Inferior parietal cortex (tissue), 1 donor: ENCODE results near the gene ADSL.
"Not testable (repeated sequence)": the region's sequence is repeated elsewhere in the genome, so short reads cannot be mapped to it uniquely, and the experiment has no call there.

ENCODE experiments used
- DNase-seq: peaks from one replicate; pipeline ENCODE4 v3.0.0-alpha.2; 2016; ENCODE audit errors: extremely low spot score

ADSL gene

GRCh38 chr22:40346185-40347118, at the start of gene ADSL:
TSS of gene ADSL (plus strand) at chr22:40346500. CDS start at chr22:40346559, 59 bp downstream.
- peak; percentile 79 for DNase-seq

GRCh38 chr22:40300316-40300715, 46.0 kb upstream of the ADSL start:
- DNase-seq: no peak

GRCh38 chr22:40300884-40301672, 45.2 kb upstream of the ADSL start:
- DNase-seq: no peak

DNA sequence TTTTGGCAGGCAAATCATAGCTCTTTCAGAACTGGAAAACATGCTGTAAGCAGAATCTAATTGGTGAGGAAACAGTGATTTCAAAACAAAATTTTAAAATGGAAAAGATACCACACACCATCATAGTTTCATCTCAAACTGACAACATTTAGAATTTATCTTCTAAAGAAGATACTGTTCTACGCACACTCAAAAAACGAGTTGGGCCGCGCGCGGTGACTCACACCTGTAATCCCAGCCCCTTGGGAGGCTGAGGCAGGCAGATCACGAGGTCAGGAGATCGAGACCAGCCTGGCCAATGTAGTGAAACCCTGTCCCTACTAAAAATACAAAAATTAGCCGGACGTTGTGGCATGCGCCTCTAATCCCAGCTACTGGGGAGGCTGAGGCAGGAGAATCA, 44.2 kb upstream of the ADSL start:
- no peak for DNase-seq

DNA sequence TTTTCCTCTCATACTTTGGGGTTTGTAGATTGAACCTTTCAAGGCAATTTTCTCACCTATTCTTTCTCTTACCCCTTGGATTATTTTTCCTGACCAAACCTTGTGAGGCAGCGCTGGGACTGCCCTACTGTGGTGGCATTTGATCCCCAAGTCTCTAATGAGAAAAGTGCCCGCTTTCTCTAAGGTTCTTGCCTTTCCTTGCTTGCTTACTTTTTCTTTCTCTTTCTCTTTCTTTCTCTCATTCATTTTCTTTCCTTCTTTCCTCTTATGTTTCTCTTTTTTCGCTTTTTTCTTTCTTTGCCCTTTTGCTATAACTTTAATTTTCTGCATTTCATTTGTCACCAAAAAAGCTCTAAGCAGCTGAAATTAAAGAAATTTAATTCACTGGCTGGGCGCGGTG, 40.7 kb upstream of the ADSL start:
- no peak for DNase-seq

DNA sequence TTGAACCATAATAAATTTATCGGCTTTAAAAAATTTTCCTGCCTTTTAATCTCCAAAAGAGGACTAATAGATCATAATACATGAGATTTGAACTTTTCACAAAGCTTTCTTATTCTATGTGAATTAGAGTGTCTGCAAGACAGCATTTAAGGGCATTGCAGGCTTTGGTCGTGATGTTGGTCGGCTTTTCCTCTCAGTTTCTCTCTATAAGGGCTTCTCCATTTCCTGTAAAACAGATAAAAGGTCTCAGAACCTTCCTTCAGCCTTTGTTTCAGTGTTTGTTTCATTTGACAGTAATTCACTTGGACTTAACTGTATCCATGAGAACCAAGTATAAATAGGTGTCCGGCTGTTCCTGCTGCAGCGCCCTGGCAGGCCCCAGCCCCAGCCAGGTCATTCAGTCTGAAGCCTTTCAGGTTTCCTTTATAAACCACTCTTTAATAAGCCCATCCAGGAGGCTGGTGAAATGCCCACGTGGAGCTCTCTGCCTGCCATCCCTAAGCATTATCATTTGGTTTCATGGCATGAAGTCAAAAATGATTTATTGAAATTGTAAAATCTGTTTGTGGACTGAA, 37.2 kb upstream of the ADSL start:
- DNase-seq: no peak

- DNase-seq: no peak
Measured at GRCh38 chr22:40309631-40310030, 36.7 kb upstream of the ADSL start.

- no peak for DNase-seq
Measured at GRCh38 chr22:40310081-40310767, 36.1 kb upstream of the ADSL start.

GRCh38 chr22:40310768-40311120, 35.6 kb upstream of the ADSL start:
- DNase-seq: no peak

GRCh38 chr22:40311646-40312045, 34.7 kb upstream of the ADSL start:
- DNase-seq: not testable (repeated sequence)

DNA sequence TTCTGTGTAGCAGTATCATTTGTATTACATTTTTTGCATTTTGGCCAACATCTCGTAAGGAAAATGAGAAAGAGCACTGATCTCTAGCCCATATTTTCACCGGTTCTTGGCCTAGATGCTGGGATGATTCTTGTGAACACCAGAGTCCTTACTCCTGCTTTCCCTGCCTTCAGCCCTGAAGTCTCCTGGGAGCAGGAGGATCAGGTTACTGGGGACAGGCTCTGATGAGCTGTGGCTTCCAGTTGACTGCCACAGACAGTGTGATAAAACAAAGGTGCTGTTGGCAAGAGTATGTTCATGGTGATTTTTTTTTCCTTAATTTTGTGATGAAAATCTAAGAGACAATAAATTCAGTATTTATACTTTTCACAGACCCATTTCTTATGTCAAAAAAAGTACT, 34.2 kb upstream of the ADSL start:
- DNase-seq: no peak

DNA sequence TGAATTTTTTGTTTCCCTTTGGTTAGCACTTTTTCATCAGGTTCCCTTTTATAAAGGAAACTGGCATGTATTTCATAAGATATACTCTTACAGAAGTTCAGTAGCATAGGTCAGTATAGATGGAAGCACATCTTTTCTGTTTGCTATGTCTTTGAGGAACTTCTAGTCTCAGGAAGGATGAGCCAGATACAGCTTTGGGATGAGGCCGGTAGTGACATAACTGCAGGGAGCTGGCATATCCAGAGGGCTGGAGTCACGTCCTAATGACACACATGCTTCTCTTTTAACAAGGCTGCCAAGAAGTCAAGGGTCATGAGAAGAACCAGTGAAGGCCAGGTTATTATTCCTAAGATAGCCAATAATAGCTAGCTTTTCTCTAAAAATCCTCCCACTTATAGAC, 33.3 kb upstream of the ADSL start:
- no peak for DNase-seq

DNA sequence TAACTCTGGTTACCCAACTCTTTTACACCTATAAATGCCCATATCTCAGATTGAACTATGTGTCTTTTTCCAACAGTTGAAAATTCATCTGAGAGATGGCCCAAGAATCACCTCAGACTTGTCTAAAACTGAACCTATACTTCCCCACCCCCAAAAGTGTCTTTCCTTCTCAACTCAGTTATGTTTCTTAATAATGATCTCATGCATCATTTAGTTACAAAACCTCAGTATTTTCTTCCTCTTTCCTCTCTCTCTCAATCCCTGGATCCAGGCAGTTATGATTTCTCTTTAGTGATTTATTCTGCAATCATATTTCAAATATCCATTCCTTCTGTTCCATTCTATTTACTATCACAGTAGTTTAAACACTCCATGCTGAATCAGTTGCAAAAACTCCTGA, 32.3 kb upstream of the ADSL start:
- DNase-seq: no peak

GRCh38 chr22:40320687-40321086, 25.6 kb upstream of the ADSL start:
- DNase-seq: no peak

DNA sequence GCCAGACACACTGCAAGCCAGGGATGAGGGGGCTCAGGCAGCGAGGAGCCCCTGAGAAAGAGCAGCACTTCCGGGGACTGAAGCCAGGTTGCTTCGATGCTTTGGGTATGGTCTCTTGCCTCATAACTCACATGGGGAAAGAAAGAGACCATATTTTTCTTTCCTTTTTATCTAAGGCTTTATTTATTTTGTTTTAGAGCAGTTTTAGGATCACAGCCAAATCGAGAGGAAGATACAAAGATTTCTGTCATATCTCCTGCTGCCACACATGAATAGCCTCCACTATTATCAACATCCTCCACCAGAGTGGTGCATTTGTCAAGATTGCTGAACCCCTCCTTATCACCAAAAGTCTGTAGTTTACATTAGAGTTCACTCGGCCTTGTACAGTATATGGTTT, 24.3 kb upstream of the ADSL start:
- DNase-seq: no peak

DNA sequence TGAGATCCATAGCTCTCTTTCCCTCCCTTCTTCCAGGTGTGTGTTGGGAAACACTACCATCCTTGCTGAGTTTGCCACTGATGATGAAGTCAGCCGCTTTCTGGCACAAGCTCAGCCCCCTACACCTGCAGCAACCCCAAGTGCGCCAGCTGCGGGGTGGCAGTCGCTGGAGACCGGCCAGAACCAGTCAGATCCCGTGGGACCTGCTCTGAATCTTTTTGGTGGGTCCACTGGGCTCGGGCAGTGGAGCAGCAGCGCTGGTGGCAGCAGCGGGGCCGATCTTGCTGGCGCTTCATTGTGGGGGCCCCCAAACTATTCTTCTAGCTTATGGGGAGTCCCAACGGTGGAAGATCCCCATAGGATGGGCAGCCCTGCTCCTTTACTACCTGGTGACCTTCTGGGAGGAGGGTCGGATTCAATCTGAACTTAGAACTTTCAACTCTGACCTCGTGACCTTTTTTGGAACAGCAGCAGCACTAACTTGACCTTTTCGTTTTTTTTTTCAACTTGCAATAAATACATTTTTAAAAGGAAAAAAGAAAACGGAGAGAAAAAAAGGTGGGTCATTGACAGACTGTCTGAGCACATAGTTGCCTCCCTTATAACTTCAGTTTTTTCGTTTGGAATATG, 23.4 kb upstream of the ADSL start:
- DNase-seq: no peak

- no peak for DNase-seq
Measured at GRCh38 chr22:40323681-40324171, 22.6 kb upstream of the ADSL start.

DNA sequence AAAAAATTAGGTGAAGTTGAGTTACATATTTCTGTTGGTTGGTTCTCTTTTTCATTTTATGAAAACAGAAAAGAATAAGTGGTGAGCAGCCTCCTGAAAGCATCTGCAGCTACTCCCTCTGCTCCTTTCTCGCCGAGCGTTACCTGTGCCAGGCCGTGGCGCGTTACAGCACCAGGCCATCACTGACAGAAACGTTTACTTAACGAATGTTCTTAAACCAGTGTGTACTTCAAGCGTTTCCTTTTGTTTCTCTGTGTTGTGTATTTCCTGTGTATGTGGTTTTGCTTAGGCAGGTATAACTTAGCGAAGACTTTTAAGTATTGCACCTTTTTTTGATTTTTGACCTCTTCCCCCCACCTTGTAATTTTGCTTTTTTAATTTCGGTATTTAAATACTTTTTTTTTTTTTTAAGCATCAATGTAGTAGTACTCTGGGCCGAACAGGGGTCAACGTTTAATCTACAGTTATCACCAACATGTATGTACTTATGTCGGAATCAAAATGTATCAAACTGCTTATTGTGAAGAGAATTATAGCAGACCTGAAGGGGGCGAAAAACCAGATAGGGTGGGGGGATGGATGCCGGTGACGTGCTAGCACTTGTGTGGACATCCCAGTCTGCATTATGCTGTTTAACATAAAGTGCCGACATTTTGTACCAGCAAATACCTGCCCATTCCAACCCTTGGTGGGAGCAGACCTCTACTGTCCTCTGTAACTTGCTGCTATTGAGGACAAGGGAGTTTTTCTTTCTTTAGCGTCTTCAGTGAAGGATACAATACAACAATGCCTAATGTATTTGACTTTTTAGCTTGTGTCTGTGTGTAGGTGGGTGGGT, 21.6 kb upstream of the ADSL start:
- DNase-seq: no peak

DNA sequence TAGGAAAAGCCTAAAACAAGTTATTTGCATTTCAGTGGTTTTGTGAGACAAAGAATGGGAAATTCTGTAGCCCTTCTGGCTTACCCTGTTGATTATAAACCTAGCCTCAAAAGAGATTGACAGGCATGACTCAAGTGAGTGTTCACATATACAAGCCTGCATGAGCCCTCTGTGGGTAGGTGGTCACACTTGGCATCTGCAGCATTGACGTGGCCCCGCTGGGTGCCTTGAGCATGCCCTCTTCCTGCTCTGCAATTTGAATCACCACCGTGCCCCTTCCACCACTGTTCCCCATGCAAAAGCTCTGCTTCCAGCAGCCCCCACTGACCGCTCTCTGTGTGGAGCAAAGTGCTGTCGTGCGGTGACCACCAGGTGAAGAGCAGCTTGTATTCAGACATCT, 21.0 kb upstream of the ADSL start:
- DNase-seq: no peak
